HepG2 (cell line): ENCODE results near the gene B3GALNT2. TPM values are rescaled to one million over a fixed set of nuclear protein-coding genes. Genes with fewer than 3 reads are reported as not detected.

ENCODE experiments used
- ASH2L ChIP-seq: fragments of 300-600, 200-600 bp; sonication (generic); IDR thresholded peaks from 2 replicates; pipeline ENCODE4 v1.7.0; 2017; ENCODE audit warnings: low read depth, mild to moderate bottlenecking, moderate library complexity, mixed read lengths, low read length; ENCODE audit not compliant: insufficient read length
- BHLHE40 ChIP-seq: IDR thresholded peaks from 2 replicates; pipeline ENCODE4 v1.6.1; 2011; ENCODE audit warnings: low read length, improper control_type of control experiment
- CHD4 ChIP-seq: fragments of 200-600 bp; sonication (generic); IDR thresholded peaks from 2 replicates; pipeline ENCODE4 v1.7.0; 2017; ENCODE audit warnings: mild to moderate bottlenecking, low read length, borderline replicate concordance
- EP300 ChIP-seq, 3 experiments: sonication (generic) in 1 of 3; formaldehyde crosslinking in 1 of 3; IDR thresholded peaks; 2 replicates each; pipeline versions ENCODE4 v1.5.1 to v1.6.1; 2011 to 2020; ENCODE audit warnings: low read depth in 2 of 3, low read length in 2 of 3, borderline replicate concordance in 1 of 3, improper control_type of control experiment in 1 of 3, mild to moderate bottlenecking in 1 of 3, missing genetic modification reagents in 1 of 3, moderate library complexity in 1 of 3
- FOSL1 ChIP-seq: sonication (generic); formaldehyde crosslinking; IDR thresholded peaks from 2 replicates; pipeline ENCODE4 v1.9.0; 2021; ENCODE audit warnings: missing genetic modification reagents, borderline replicate concordance
- GABPA ChIP-seq, 2 experiments: IDR thresholded peaks; 2 replicates each; pipeline ENCODE4 v1.6.1; 2011 to 2016; ENCODE audit warnings: low read depth in 2 of 2, low read length in 1 of 2, missing biosample characterization in 1 of 2, missing genetic modification characterization in 1 of 2
- NCOA2 ChIP-seq: sonication (generic); formaldehyde crosslinking; IDR thresholded peaks from 2 replicates; pipeline ENCODE4 v1.8.0; 2022; ENCODE audit warnings: inconsistent platforms
- SKI ChIP-seq: fragments of 450-650 bp; IDR thresholded peaks from one replicate; pipeline ENCODE4 v1.6.1; 2018; ENCODE audit warnings: mild to moderate bottlenecking; ENCODE audit not compliant: partially characterized antibody
- SMARCC2 ChIP-seq: fragments of 450-650 bp; IDR thresholded peaks from 2 replicates; pipeline ENCODE4 v1.6.1; 2017; ENCODE audit warnings: antibody characterized with exemption, mild to moderate bottlenecking
- SOX13 ChIP-seq, 3 experiments: fragments of 450-650 bp in 1 of 3; sonication (generic) in 1 of 3; formaldehyde crosslinking in 1 of 3; IDR thresholded peaks in 2 of 3; conservative IDR thresholded peaks in 1 of 3; 2 replicates each; pipeline versions ENCODE4 v1.5.0 to v1.6.1; 2016 to 2020; ENCODE audit warnings: antibody characterized with exemption in 1 of 3, mild to moderate bottlenecking in 1 of 3, missing compliant biosample characterization in 1 of 3, missing genetic modification reagents in 1 of 3, moderate library complexity in 1 of 3
- SOX6 ChIP-seq, 2 experiments: fragments of 450-650 bp in 1 of 2; sonication (generic) in 1 of 2; formaldehyde crosslinking in 1 of 2; IDR thresholded peaks; 2 replicates each; pipeline versions ENCODE4 v1.4.0 to v1.6.1; 2017 to 2020; ENCODE audit warnings: antibody characterized with exemption in 1 of 2, mild to moderate bottlenecking in 1 of 2, missing genetic modification reagents in 1 of 2
- TBX3 ChIP-seq: fragments of 450-650 bp; IDR thresholded peaks from 2 replicates; pipeline ENCODE4 v1.6.1; 2017; ENCODE audit warnings: antibody characterized with exemption, mild to moderate bottlenecking, inconsistent platforms, borderline replicate concordance
- ZNF720 ChIP-seq: sonication (generic); formaldehyde crosslinking; IDR thresholded peaks from 2 replicates; pipeline ENCODE4 v1.4.0; 2020; ENCODE audit warnings: missing genetic modification reagents
- ZSCAN9 ChIP-seq: IDR thresholded peaks from 2 replicates; pipeline ENCODE4 v1.6.1; 2016; ENCODE audit warnings: borderline replicate concordance
- polyA plus RNA-seq, 8 experiments: library from polyadenylated mRNA; depleted of rRNA in 3 of 8; stranded (reverse) in 7 of 8; unstranded in 1 of 8; fragments of >200 nt; fragmentation: Illumina TruSeq in 4 of 8; extraction: Trizol in 4 of 8; gene quantifications; 2 replicates each; pipeline versions ENCODE4 v1.2.1 to v1.2.3, GENCODE V29; 2011 to 2016; ENCODE audit warnings: low read depth in 4 of 8, missing spikeins in 1 of 8, mixed read lengths in 1 of 8; ENCODE audit not compliant: insufficient read depth in 1 of 8
- total RNA-seq, 5 experiments: library from RNA; depleted of rRNA; stranded (reverse); fragments of >200 nt; fragmentation: Illumina TruSeq; extraction: Trizol; gene quantifications; 2 replicates each; pipeline ENCODE4 v1.2.3, GENCODE V29; 2016; ENCODE audit warnings: low read depth in 1 of 5
- TF ChIP-seq, protein P1 (sequence below): sonication (generic); formaldehyde crosslinking; IDR thresholded peaks from 2 replicates; pipeline ENCODE4 v1.8.1; 2023; ENCODE audit warnings: mild to moderate bottlenecking, moderate library complexity, missing genetic modification reagents
- TF ChIP-seq, protein P2 (sequence below): sonication (generic); formaldehyde crosslinking; conservative IDR thresholded peaks from 2 replicates; pipeline ENCODE4 v1.4.0; 2020; ENCODE audit warnings: mild to moderate bottlenecking, missing genetic modification reagents, moderate library complexity
- TF ChIP-seq, protein P3 (sequence below): sonication (generic); formaldehyde crosslinking; IDR thresholded peaks from 2 replicates; pipeline ENCODE4 v1.4.0; 2020; ENCODE audit warnings: missing genetic modification reagents
- TF ChIP-seq, protein P4 (sequence below): IDR thresholded peaks from 2 replicates; pipeline ENCODE4 v1.6.1; 2016

Gene B3GALNT2
- total and polyA plus RNA-seq, 2 of the 13 experiments (the other 11 are each of a cell fraction or from before 2014, with no cell fraction given), result 16.5 to 28.9 TPM

DNA sequence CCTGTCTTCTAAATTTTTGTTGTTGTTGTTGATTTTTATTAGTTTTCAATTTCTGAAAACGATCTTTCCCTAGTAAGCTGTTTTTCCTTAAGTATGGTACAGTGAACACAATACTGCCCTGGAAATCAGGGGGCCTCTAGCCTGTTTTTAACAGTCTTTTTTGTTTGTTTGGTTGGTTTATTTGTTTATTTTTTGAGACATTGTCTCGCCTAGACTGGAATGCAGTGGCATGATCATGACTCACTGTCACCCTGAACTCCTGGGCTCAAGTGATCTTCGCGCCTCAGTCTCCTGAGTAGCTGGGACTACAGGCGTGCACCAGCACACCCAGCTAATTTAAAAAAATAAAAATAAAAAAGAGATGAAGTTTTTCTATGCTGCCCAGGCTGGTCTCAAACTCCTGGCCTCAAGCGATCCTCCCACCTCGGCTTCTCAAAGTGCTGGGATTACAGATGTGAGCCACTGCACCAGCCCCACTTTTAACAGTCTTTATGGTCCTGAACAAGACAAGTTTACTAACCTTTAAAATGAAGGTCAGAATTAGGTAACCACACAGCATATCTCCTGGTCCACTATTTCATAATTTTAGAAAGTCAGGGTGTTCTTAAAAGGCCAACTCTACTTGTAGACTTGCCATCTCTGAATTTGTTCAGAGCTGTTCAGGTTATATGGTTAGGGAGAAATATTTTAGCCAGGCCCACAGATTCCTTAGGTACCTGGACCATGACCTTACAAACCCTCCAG, 101.6 kb downstream of the B3GALNT2 start (continued):
- TF ChIP-seq, protein P1, sequence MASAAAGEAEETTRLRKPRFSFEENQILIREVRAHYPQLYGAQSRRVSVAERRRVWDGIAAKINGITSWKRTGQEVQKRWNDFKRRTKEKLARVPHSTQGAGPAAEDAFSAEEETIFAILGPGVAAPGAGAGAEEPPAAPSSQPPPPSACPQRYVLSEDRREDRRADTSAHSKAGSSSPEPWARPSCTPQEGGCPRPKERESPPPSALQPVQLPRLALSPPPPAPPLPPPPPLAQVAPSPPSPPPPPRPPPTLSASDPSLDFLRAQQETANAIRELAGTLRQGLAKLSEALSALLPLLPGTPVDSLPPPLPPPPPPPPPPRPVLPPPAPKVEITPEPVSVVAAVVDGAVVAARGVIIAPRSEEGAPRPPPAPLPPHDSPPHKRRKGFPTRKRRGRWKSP (CRISPR knock-in tag), result peak; percentile 38; the same call in 1 of the 2 replicates
- no peak for TF ChIP-seq CHD4
- peak in 1 of 2 experiments; percentile 56; a peak in 1 of 4 replicates for TF ChIP-seq EP300 (IDR thresholded peaks at IDR 0.05; ENCODE audit: low read depth in 2 of 2, low read length in 2 of 2)
- TF ChIP-seq EP300 (CRISPR knock-in tag; IDR thresholded peaks at IDR 0.05; ENCODE audit: borderline replicate concordance), result no peak
- TF ChIP-seq, protein P2, sequence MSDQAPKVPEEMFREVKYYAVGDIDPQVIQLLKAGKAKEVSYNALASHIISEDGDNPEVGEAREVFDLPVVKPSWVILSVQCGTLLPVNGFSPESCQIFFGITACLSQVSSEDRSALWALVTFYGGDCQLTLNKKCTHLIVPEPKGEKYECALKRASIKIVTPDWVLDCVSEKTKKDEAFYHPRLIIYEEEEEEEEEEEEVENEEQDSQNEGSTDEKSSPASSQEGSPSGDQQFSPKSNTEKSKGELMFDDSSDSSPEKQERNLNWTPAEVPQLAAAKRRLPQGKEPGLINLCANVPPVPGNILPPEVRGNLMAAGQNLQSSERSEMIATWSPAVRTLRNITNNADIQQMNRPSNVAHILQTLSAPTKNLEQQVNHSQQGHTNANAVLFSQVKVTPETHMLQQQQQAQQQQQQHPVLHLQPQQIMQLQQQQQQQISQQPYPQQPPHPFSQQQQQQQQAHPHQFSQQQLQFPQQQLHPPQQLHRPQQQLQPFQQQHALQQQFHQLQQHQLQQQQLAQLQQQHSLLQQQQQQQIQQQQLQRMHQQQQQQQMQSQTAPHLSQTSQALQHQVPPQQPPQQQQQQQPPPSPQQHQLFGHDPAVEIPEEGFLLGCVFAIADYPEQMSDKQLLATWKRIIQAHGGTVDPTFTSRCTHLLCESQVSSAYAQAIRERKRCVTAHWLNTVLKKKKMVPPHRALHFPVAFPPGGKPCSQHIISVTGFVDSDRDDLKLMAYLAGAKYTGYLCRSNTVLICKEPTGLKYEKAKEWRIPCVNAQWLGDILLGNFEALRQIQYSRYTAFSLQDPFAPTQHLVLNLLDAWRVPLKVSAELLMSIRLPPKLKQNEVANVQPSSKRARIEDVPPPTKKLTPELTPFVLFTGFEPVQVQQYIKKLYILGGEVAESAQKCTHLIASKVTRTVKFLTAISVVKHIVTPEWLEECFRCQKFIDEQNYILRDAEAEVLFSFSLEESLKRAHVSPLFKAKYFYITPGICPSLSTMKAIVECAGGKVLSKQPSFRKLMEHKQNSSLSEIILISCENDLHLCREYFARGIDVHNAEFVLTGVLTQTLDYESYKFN (CRISPR knock-in tag), result peak; percentile 51
- TF ChIP-seq, protein P3, sequence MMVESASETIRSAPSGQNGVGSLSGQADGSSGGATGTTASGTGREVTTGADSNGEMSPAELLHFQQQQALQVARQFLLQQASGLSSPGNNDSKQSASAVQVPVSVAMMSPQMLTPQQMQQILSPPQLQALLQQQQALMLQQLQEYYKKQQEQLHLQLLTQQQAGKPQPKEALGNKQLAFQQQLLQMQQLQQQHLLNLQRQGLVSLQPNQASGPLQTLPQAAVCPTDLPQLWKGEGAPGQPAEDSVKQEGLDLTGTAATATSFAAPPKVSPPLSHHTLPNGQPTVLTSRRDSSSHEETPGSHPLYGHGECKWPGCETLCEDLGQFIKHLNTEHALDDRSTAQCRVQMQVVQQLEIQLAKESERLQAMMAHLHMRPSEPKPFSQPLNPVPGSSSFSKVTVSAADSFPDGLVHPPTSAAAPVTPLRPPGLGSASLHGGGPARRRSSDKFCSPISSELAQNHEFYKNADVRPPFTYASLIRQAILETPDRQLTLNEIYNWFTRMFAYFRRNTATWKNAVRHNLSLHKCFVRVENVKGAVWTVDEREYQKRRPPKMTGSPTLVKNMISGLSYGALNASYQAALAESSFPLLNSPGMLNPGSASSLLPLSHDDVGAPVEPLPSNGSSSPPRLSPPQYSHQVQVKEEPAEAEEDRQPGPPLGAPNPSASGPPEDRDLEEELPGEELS, result peak; percentile 84
- TF ChIP-seq ZNF720, result no peak
- no peak for TF ChIP-seq SOX13 (IDR thresholded peaks at IDR 0.05)
- TF ChIP-seq SOX13 (CRISPR knock-in tag; conservative IDR thresholded peaks at IDR 0.05 in 1 of 2, IDR thresholded peaks at IDR 0.05 in 1 of 2), result peak in 1 of 2 experiments; percentile 75; a peak in 2 of 4 replicates
- TF ChIP-seq TBX3, result peak; percentile 76
- peak; percentile 42; the same call in 1 of the 2 replicates for TF ChIP-seq FOSL1
- peak; percentile 75 for TF ChIP-seq SKI
- TF ChIP-seq GABPA (IDR thresholded peaks at IDR 0.05; ENCODE audit: low read depth, low read length), result no peak
- 0 out of 2 replicates have a peak, but pooled peaks have one; percentile 27 for TF ChIP-seq GABPA (CRISPR knock-in tag; IDR thresholded peaks at IDR 0.05; ENCODE audit: low read depth)
- no peak for TF ChIP-seq SMARCC2
- TF ChIP-seq BHLHE40, result peak; percentile 60; the same call in 1 of the 2 replicates
- no peak for TF ChIP-seq SOX6 (IDR thresholded peaks at IDR 0.05)
- TF ChIP-seq SOX6 (CRISPR knock-in tag; IDR thresholded peaks at IDR 0.05), result peak; percentile 92
- peak; percentile 60; the same call in 1 of the 2 replicates for TF ChIP-seq ZSCAN9 (CRISPR knock-in tag)
- peak; percentile 25 for TF ChIP-seq ASH2L
- TF ChIP-seq, protein P4, sequence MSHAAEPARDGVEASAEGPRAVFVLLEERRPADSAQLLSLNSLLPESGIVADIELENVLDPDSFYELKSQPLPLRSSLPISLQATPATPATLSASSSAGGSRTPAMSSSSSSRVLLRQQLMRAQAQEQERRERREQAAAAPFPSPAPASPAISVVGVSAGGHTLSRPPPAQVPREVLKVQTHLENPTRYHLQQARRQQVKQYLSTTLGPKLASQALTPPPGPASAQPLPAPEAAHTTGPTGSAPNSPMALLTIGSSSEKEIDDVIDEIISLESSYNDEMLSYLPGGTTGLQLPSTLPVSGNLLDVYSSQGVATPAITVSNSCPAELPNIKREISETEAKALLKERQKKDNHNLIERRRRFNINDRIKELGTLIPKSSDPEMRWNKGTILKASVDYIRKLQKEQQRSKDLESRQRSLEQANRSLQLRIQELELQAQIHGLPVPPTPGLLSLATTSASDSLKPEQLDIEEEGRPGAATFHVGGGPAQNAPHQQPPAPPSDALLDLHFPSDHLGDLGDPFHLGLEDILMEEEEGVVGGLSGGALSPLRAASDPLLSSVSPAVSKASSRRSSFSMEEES (CRISPR knock-in tag), result peak; percentile 82
- peak; percentile 30; the same call in 1 of the 2 replicates for TF ChIP-seq NCOA2 (CRISPR knock-in tag)
